ENCODE data around the gene NUDT10. TPM values are rescaled to one million over a fixed set of nuclear protein-coding genes. Genes with fewer than 3 reads are reported as not detected.

The NUDT10 gene
- 0.34 and 0.50 TPM in 2 replicates for total RNA-seq

DNA sequence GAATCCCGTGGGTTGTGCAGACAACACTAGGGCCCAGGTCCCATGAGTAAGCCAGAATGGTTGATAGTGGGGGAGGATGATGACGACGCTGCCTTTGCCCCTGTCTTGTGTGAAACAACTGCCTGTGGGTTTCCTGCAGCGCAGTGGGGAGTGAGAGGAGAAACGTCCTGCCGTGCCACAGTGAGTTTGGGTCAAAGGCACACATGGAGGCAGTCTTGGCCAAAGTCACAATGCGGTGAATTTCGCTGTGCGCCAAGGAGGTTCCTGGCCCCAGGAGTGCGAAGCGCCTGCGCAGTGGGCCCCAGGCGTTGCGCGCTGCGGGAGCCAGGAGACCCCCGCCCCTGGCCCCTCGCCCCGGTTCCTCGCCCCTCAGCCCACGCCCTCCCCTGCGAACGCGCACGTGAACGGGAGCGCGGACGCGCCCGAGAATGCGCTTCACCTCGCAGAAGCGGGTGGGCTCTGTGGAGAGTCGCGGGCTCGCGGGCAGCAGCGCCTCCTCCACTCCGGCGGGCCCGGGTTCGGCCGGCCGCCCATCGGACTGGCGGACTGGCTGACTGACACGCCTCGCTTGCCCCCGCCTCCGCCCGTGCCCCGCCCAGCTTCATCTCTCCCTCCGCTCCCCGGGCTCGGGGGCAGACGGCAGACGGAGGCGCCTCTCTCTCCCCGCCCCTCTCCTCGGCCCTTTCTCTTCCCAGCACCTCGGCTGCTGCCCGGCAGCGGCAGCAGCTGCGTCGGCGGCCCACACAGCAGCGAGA is at the start of gene NUDT10:
Gene NUDT10 (plus strand): TSS at position 635 of the 755 bp plus-strand sequence. CDS start 144 bp downstream, outside the sequence.

Other genes with a start within 250 kb of the NUDT10 start
- 5.5 TPM in 2 replicates for gene NUDT11, start 163.8 kb downstream of the NUDT10 start, total RNA-seq